Stimulated activated CD8-positive, alpha-beta memory T cell treated with anti-CD3 and anti-CD28 coated beads, Interleukin-2, amount 100 ng/mL, for 1 hour (primary cell): Measurements from ENCODE around the gene IKZF1.

Experiments
- DNase-seq, 2 donors: peaks; one replicate each; pipeline ENCODE4 v3.0.0-alpha.2; 2020; ENCODE audit warnings: low read depth in 2 of 2

The IKZF1 gene

DNA sequence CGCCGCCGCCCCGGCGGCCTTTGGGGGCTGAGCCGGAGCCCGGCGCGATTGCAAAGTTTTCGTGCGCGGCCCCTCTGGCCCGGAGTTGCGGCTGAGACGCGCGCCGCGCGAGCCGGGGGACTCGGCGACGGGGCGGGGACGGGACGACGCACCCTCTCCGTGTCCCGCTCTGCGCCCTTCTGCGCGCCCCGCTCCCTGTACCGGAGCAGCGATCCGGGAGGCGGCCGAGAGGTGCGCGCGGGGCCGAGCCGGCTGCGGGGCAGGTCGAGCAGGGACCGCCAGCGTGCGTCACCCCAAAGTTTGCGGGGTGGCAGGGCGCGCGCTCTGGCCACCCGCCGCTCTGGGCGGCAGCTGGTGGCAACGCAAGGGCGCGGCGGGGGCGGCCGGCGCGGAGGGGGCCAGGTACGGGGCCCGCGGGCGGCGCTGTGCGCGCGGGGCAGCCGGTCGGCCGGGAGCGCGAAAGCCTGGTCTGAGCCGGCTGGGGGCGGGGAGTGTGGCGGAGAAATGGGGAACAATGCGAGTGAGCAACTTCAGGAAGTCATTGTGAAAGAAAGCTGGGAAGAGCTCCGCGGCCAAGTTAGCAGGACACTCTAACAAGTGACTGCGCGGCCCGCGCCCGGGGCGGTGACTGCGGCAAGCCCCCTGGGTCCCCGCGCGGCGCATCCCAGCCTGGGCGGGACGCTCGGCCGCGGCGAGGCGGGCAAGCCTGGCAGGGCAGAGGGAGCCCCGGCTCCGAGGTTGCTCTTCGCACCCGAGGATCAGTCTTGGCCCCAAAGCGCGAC, at the start of gene IKZF1:
Gene IKZF1 (plus strand): TSS at position 588 of the 782 bp plus-strand sequence. CDS start 14,346 bp downstream, outside the sequence.
- DNase-seq: no peak

DNA sequence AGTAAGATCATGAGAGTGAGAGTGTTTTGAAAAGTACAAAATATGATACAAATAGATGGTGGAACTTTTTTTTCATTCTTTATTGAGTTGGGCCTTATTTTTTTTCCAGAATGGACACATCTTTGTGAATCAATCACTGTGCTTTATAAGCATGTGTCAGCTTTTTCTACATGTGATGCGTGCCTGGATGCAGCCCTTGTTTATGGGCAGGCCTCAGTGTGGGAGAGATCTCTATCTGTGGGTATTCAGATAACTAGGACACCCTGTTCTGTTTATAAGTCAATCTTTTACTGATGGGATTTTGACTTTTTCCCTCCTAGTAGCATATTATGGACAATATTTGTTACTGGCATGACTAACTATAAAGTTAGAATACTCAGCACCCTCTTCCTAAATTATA, 42.9 kb upstream of the IKZF1 start:
- no peak for DNase-seq

DNA sequence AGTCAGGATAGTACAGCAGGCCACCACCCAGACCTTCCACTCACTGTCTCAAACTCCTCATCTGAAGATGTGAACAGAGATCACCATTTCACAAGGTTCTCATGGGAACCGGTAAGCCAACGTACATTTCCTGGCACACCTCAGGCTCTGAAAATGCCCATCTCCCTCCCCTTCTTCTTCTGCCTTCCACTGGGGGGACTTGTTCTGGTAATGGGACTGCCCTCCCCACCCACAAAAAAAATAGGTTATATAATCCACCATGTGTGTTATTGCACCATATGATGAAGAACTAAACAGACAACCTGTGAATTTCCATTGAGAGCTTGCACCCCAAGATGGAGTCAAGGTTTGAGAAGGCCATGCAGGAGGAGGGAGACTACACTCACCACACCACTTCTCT, 42.1 kb upstream of the IKZF1 start:
- DNase-seq: no peak

DNA sequence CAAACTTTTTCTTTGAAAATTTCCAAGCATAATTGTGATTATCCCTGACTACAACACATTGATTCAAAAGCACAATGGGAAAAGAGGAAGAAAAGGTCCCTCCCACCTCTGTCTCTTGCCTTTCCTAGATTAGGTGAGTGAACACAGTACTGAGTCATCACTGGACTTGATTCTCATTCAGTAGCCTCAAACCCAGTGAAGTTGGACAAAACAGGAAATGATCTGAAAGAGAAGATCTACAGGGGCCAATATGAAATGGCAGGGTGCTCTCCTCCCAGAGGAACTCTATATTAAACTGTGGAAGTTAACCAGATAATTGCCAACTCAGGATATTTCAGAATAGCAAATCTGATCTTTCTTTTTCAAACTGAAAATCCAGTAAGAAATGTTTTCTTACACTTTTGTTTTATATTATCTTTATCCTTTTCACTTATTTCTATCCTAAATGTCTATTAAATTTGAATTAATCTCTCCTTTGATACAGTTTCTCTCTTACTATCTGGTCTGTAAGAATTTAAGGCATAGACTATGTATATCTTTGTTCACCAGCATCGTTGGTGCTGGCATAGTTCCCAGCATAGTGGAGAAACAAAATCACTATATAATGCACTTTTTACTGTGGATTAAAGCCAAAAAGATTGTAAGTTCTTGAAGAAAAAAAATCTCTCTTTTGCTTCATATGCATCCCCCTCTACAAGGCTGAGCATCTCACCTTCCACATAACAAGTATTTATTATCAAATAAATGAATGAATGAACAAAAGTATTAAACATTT, 41.4 kb upstream of the IKZF1 start:
- DNase-seq: no peak

DNA sequence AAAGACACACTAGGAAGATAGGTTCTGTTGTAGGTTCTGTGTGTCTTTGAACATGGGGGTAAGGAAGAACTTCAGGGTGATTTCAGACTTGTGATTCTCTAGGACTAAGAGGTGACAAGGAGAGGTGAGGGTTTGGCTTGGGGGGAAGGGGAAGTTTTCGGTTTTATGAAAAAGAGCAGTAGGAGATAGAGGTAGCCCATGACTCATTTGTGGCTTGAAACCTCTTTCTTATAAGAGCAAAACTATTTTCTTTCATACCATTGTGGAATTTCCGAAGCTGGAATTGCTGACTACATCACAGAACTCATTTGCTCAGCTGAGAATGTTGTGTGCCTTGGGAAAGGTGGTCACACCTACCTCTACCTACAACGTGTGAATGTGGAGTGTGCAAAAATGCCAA, 39.6 kb upstream of the IKZF1 start:
- DNase-seq: no peak

DNA sequence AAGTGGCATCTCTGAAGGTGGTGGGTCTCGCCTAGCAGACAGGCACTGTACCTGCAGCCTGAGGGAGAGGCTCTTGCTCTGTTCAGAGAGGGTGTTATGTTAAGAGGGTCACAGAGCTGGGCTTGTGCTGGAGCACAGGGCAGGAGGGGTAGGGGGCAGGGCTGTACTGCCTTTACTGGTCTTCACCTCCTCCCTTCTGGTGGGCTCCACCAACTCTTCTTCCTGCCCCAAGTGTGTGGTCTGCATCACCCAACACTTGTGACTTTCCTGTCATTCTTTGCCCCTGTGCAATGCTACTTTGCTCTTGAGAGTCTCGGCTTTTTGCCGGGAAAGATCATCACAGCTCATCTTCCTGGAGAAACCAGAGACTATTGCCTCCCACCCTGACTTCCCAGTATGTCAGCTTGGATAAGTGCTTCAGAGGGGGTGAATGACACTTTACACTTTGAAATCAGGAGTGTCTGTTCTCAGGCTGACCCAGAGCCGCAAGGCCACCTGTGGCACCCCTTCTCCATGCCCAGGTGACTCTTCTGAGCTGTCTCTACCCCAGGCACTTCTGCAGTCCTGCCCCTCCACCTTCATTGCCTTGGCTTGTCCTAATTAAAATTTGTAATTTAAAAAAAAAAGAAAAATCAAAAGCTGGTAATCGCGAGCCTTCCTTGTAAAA, 38.4 kb upstream of the IKZF1 start:
- DNase-seq: no peak

- DNase-seq: peak; percentile 53 to 55
Measured at GRCh38 chr7:50266635-50267386, 37.7 kb upstream of the IKZF1 start.

GRCh38 chr7:50267525-50268041, 36.9 kb upstream of the IKZF1 start:
- DNase-seq: no peak

GRCh38 chr7:50268223-50268622, 36.3 kb upstream of the IKZF1 start:
- DNase-seq: no peak

DNA sequence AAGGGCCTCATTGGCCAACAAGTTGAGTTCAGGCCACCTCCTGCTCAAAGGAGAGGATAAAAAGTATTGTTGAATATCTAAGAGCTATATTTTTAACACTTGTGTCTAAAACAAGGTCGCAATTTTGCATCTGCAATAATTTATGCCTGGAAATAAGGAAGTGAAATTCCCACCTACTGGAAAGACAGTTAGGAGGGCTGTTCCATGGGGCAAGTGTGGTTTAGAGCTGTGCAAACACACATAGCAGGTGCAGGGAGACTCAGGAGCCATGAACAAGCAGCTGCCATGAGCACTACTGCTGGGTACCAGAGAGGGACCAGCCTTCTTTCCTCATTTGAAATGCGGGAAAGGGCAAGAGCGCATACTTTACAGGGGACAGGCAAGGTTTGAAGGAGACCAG, 35.5 kb upstream of the IKZF1 start:
- DNase-seq: no peak

- no peak for DNase-seq
Measured at GRCh38 chr7:50270531-50271018, 33.9 kb upstream of the IKZF1 start.

DNA sequence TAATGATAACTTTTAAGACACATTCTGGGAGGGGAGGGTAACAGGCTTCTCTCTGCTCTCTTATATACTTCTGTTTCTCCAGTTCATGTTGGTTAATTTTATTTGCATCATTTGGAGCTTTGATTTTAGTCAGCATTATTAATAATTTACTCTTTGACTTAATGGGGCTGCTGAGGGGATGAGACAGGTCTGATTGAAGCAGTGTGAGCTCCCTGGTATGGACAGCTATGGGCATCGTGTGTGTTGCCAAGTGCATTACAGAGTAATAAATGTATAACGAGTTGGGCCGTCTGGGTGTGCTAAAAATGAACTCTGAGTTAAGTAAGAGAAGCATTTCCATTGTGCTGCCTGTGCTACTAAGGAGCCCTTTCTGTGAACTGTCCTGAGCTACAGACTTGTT, 31.7 kb upstream of the IKZF1 start:
- DNase-seq: no peak

- DNase-seq: no peak
Measured at GRCh38 chr7:50273301-50273700, 31.2 kb upstream of the IKZF1 start.

- no peak for DNase-seq
Measured at GRCh38 chr7:50273870-50274269, 30.6 kb upstream of the IKZF1 start.

GRCh38 chr7:50274361-50274760, 30.2 kb upstream of the IKZF1 start:
- no peak for DNase-seq

DNA sequence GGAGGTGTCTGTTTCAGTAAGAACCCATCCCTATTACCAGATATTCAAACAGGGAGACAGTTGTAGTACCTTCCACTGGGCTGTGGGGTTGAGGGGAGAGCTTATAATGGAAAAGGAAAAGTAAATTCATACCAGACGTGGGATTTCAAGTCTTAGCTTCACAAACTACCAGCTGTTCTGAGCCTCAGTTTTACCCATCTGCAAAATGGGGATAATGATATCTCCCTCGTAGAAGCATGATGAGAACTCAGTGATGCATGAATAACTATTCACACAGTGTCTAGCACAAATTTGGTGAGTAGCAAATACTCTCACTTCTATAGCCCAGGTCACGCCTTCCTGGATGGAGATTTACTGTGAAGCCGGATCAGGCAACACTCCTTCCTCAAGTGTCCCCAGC, 29.1 kb upstream of the IKZF1 start:
- DNase-seq: no peak

DNA sequence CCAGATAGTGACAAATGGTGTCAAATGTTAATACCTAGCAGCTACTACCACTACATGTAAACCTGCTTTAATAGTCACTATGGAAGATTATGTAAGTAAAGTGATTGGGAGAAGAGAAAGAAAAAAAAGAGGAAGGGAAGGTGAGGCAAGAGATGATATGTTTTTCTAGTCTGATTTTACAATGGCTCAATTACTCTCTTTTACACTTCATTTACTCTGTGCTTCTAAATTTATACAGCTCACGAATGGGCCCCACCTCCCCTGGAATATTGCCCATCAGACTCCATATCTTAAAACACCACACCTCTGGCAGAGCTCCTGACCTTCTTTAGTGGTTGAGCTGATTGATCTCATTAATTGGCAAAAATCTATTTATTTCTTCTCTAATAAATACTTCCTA, 28.0 kb upstream of the IKZF1 start:
- no peak for DNase-seq

- DNase-seq: no peak
Measured at GRCh38 chr7:50278120-50278519, 26.4 kb upstream of the IKZF1 start.

- DNase-seq: no peak
Measured at GRCh38 chr7:50281680-50282445, 22.7 kb upstream of the IKZF1 start.

- no peak for DNase-seq
Measured at GRCh38 chr7:50282813-50283605, 21.5 kb upstream of the IKZF1 start.
